ENCODE results near the gene PLIN1. TPM values are rescaled to one million over a fixed set of nuclear protein-coding genes. Genes with fewer than 3 reads are reported as not detected.

The PLIN1 gene
- total RNA-seq, 1 experiment from 2014 or later: 0.09 TPM

DNA sequence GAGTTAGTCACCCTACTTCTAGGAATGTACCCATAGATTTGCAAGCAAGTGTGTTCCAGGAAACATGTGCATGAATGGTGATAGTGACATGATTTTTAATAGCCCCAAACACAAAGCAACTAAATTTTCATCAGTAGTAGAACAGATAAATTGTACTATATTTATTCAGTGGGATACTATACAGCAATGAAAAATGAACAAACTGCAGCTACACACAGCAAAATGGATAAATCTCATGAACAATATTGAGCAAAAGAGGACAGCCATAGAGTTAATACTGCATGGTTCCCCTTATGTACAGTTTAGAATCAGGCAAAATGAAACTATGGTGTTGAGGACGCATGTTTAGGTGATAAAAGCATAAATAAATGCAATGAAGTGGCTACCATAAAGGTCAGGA lies 45.9 kb upstream of the PLIN1 start:
- no peaks in the 10 kb centered on the region for H3K4me1 ChIP-seq (ENCODE audit: insufficient read depth, low read length)
- WGBS (ENCODE audit: extremely low coverage, insufficient read length, low lambda C conversion rate): no CpG with 5 or more reads among the region's 1 CpG
- H3K9ac ChIP-seq (ENCODE audit: extremely low read depth, insufficient read length, low read length): no peak overlapping the region
- H2BK15ac ChIP-seq (ENCODE audit: low read depth, low read length): no peak overlapping the region
- no peak overlapping the region for H3T11ph ChIP-seq (ENCODE audit: low read length)
- H2BK12ac ChIP-seq (ENCODE audit: insufficient read length, low read depth, low read length): no peak overlapping the region
- H4K20me1 ChIP-seq (ENCODE audit: control insufficient read depth, insufficient read depth, insufficient read length): no peaks in the 10 kb centered on the region
- no peaks in the 10 kb centered on the region for H3K23me2 ChIP-seq (ENCODE audit: insufficient read length, low read depth, low read length, poor library complexity, severe bottlenecking)
- Mint-ChIP-seq H3K27me3 (ENCODE audit: low read depth) (peaks cover 23% of the 10 kb centered on the region), H3K27ac (no peak overlapping the region), H3K36me3 (ENCODE audit: insufficient read depth in 1 of 3, low read depth in 3 of 3) (no peaks in the 10 kb centered on the region), H3K9me3 (peaks cover 3% of the 10 kb centered on the region in 2 experiments; a peak in 4 of 5 replicates), H3K4me3 (no peak overlapping the region), H3K4me1 (no peaks in the 10 kb centered on the region)
- H4K5ac ChIP-seq (ENCODE audit: insufficient read length, low read depth, low read length): no peak overlapping the region
- no peaks in the 10 kb centered on the region for H3K9me3 ChIP-seq (ENCODE audit: control insufficient read depth, low read depth, low read length)
- no peak overlapping the region for H3K56ac ChIP-seq (ENCODE audit: insufficient read length, low read depth, low read length)
- H3K79me1 ChIP-seq (ENCODE audit: insufficient read depth, low read depth, low read length, poor library complexity, severe bottlenecking): no peaks in the 10 kb centered on the region
- no peak overlapping the region for H3K14ac ChIP-seq (ENCODE audit: insufficient read depth, low read length)
- TF ChIP-seq, protein P1, sequence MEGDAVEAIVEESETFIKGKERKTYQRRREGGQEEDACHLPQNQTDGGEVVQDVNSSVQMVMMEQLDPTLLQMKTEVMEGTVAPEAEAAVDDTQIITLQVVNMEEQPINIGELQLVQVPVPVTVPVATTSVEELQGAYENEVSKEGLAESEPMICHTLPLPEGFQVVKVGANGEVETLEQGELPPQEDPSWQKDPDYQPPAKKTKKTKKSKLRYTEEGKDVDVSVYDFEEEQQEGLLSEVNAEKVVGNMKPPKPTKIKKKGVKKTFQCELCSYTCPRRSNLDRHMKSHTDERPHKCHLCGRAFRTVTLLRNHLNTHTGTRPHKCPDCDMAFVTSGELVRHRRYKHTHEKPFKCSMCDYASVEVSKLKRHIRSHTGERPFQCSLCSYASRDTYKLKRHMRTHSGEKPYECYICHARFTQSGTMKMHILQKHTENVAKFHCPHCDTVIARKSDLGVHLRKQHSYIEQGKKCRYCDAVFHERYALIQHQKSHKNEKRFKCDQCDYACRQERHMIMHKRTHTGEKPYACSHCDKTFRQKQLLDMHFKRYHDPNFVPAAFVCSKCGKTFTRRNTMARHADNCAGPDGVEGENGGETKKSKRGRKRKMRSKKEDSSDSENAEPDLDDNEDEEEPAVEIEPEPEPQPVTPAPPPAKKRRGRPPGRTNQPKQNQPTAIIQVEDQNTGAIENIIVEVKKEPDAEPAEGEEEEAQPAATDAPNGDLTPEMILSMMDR (conservative IDR thresholded peaks at IDR 0.05): no peak
- no peak overlapping the region for H2BK20ac ChIP-seq (ENCODE audit: low read depth, low read length, poor library complexity, severe bottlenecking)
- H2BK5ac ChIP-seq (ENCODE audit: insufficient read length, low read length): no peak overlapping the region
- no peak overlapping the region for H3K18ac ChIP-seq (ENCODE audit: insufficient read length, low read depth, low read length)
- no peak overlapping the region for H3K27ac ChIP-seq (ENCODE audit: insufficient read length, low read depth, low read length)
- no peak overlapping the region for H4K91ac ChIP-seq (ENCODE audit: insufficient read length, low read depth, low read length)
- no peak overlapping the region for H3K23ac ChIP-seq (ENCODE audit: insufficient read length, low read depth, low read length)
- no peaks in the 10 kb centered on the region; the same call in 1 of the 2 replicates for H3K27me3 ChIP-seq (ENCODE audit: insufficient read depth, low read length)
- H3K79me2 ChIP-seq (ENCODE audit: insufficient read depth, low read length): no peaks in the 10 kb centered on the region
- no peak overlapping the region for H2AK5ac ChIP-seq (ENCODE audit: insufficient read length, low read length)
- H2BK120ac ChIP-seq (ENCODE audit: low read depth, low read length, poor library complexity, severe bottlenecking): no peak overlapping the region
- H4K8ac ChIP-seq (replicated peaks; ENCODE audit: insufficient read length, low read depth, low read length): no peak overlapping the region
- no peak for DNase-seq
- no peak overlapping the region for H3K4me2 ChIP-seq (ENCODE audit: insufficient read depth, insufficient read length, low read length)
- no peak overlapping the region for H2AFZ ChIP-seq (ENCODE audit: low read length)
- no peak overlapping the region for H3K4ac ChIP-seq (ENCODE audit: low read depth, low read length)
